Measurements from ENCODE around the gene PHF21B.
"Not testable (repeated sequence)": the region's sequence is repeated elsewhere in the genome, so short reads cannot be mapped to it uniquely, and the experiment has no call there.

Gene PHF21B

GRCh38 chr22:44926491-44927415, 83.1 kb downstream of the PHF21B start:
- DNase-seq (ENCODE audit: low read depth): no peak
- no peak overlapping the region for H3K4me3 ChIP-seq (ENCODE audit: low read depth, low read length)

- no peak for DNase-seq (ENCODE audit: low read depth)
Observed at GRCh38 chr22:44926124-44926475, 83.7 kb downstream of the PHF21B start.

GRCh38 chr22:44925465-44926123, 84.2 kb downstream of the PHF21B start:
- H3K4me3 ChIP-seq (ENCODE audit: low read depth, low read length): no peak overlapping the region
- no peak for DNase-seq (ENCODE audit: low read depth)

More at GRCh38 chr22:44926124-44926475, 83.7 kb downstream of the PHF21B start:
- H3K4me3 ChIP-seq (ENCODE audit: low read depth, low read length): no peak overlapping the region

GRCh38 chr22:44924710-44925109, 85.1 kb downstream of the PHF21B start:
- DNase-seq (ENCODE audit: low read depth): no peak
- H3K4me3 ChIP-seq (ENCODE audit: low read depth, low read length): no peak overlapping the region

GRCh38 chr22:44924098-44924497, 85.7 kb downstream of the PHF21B start:
- no peak overlapping the region for H3K4me3 ChIP-seq (ENCODE audit: low read depth, low read length)
- DNase-seq (ENCODE audit: low read depth): no peak

GRCh38 chr22:44921766-44922165, 88.0 kb downstream of the PHF21B start:
- not testable (repeated sequence) for DNase-seq (ENCODE audit: low read depth)

GRCh38 chr22:44920183-44920582, 89.6 kb downstream of the PHF21B start:
- no peak for DNase-seq (ENCODE audit: low read depth)
- no peak overlapping the region for H3K4me3 ChIP-seq (ENCODE audit: low read depth, low read length)

More at GRCh38 chr22:44921766-44922165, 88.0 kb downstream of the PHF21B start:
- H3K4me3 ChIP-seq (ENCODE audit: low read depth, low read length): not testable (repeated sequence)

GRCh38 chr22:44919691-44920090, 90.1 kb downstream of the PHF21B start:
- DNase-seq (ENCODE audit: low read depth): no peak
- H3K4me3 ChIP-seq (ENCODE audit: low read depth, low read length): no peak overlapping the region

- H3K4me3 ChIP-seq (ENCODE audit: low read depth, low read length): no peak overlapping the region
- no peak for DNase-seq (ENCODE audit: low read depth)
Observed at GRCh38 chr22:44918925-44919392, 90.8 kb downstream of the PHF21B start.

- no peak overlapping the region for H3K4me3 ChIP-seq (ENCODE audit: low read depth, low read length)
- no peak for DNase-seq (ENCODE audit: low read depth)
Observed at GRCh38 chr22:44918166-44918924, 91.5 kb downstream of the PHF21B start.

GRCh38 chr22:44917372-44918165, 92.2 kb downstream of the PHF21B start:
- DNase-seq (ENCODE audit: low read depth): no peak
- H3K4me3 ChIP-seq (ENCODE audit: low read depth, low read length): no peak overlapping the region

GRCh38 chr22:44916281-44917231, 93.2 kb downstream of the PHF21B start:
- H3K4me3 ChIP-seq (ENCODE audit: low read depth, low read length): no peak overlapping the region
- DNase-seq (ENCODE audit: low read depth): no peak

GRCh38 chr22:44915441-44915840, 94.4 kb downstream of the PHF21B start:
- H3K4me3 ChIP-seq (ENCODE audit: low read depth, low read length): no peak overlapping the region
- DNase-seq (ENCODE audit: low read depth): no peak

GRCh38 chr22:44914026-44914721, 95.6 kb downstream of the PHF21B start:
- no peak for DNase-seq (ENCODE audit: low read depth)
- no peak overlapping the region for H3K4me3 ChIP-seq (ENCODE audit: low read depth, low read length)

- no peak for DNase-seq (ENCODE audit: low read depth)
- H3K4me3 ChIP-seq (ENCODE audit: low read depth, low read length): no peak overlapping the region
Observed at GRCh38 chr22:44913198-44913983, 96.4 kb downstream of the PHF21B start.

GRCh38 chr22:44909241-44909640, 100.6 kb downstream of the PHF21B start:
- no peak overlapping the region for H3K4me3 ChIP-seq (ENCODE audit: low read depth, low read length)
- no peak for DNase-seq (ENCODE audit: low read depth)

All from skeletal muscle cell (primary cell).